T1000 (cell line): Measurements from ENCODE around the gene EPS15.
"Not testable (repeated sequence)": the region's sequence is repeated elsewhere in the genome, so short reads cannot be mapped to it uniquely, and the experiment has no call there.

Experiments used
- DNase-seq: peaks from one replicate; lab custom pipeline; 2025; ENCODE audit warnings: mixed read lengths; lab: John Stamatoyannopoulos, UW

Gene EPS15

DNA sequence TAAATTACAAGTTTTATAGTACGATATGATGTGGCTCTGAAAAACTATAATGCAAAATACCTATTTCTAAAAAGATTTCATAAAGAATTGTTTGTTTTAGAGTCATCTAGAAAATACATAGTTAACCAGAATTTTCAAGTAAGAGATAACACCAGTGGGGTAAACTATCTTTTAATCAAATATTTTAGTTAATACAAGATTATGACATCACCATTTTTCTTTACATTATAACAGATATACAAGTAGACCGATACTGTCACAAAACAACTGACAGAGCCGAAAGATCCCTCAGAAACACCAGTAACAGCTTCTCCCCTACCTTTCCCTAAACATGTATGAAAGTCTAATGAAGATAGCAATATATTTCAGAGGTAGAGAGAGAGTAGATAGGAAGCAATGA is 54.2 kb downstream of the EPS15 start:
- DNase-seq = no peak

- DNase-seq = no peak
Measured at GRCh38 chr1:51463561-51463960, 55.5 kb downstream of the EPS15 start.

GRCh38 chr1:51462289-51462688 is 56.8 kb downstream of the EPS15 start:
- not testable (repeated sequence) for DNase-seq

GRCh38 chr1:51454554-51454953 is 64.5 kb downstream of the EPS15 start:
- no peak for DNase-seq

DNA sequence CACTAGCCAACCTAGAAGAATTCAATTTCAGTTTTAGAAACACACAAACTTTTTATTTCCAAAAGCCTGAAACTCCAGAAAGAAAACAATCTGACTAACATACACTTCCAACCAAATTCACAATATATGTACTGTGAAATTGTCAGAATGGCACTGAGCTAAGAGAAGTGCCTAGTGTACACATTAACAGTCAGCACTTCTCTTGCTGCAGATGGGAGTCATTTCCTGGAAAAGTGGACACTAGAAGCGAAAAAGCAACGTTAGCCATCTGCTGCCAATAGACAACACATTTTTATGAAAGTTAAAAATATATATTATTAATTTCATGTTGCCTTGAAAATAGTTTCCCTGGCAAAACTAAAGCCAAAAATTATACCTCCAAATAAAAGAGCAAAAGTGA is 66.1 kb downstream of the EPS15 start:
- no peak for DNase-seq

GRCh38 chr1:51448844-51449454 is 70.1 kb downstream of the EPS15 start:
- not testable (repeated sequence) for DNase-seq

DNA sequence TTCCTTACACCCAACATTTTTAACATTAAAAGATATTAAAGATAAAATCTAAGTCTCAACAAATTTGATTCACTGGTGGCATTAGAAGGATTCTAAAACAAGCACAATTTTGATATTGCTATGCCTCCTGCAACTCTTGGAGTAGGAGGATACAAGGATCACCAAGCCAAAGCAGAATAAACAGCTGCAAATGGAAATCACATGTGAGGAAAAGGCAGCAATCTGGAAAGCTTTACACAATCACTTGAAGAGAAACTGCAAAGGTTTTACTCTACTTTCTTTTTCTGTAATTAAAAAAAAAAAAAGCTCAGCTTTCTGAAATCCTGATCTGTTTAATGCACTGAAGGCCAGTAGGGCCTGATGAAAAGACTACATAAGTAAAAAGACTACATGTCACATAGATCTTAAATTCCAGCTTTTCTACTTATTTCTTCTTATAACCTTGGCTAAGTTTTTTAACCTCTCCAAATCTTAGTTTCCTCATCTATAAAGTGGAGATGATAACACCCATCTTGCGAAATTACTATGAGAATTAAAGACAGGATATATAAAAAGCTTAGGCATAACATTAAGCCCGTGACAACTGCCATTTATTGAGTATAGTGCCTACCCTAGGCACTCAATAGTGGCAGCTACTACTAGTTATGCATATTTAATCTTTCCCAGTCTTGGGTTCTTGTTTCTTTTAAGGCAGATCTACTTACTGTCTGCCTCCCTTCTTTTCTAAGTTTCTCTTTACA is 73.5 kb downstream of the EPS15 start:
- DNase-seq = no peak

GRCh38 chr1:51444534-51445192 is 74.4 kb downstream of the EPS15 start:
- no peak for DNase-seq

DNA sequence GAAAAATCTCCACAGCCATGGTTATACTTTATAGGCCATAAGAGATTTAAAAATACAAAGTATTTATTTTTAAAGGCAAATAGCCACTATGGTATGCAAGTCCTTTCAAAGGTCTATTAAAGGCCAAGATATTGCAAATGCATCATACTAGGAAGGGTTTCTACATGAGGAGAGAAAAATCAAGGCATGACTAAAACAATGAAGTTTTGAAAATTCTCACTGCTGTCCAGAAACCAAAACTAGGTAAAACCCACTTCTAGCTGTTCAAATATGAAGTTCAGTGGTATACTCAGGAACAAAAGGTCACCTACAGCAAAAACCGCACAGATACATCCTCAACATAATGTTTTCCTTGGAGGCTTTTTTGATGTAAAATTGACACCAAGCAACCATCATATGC is 75.0 kb downstream of the EPS15 start:
- no peak for DNase-seq

- DNase-seq = no peak
Measured at GRCh38 chr1:51443555-51443954, 75.5 kb downstream of the EPS15 start.

DNA sequence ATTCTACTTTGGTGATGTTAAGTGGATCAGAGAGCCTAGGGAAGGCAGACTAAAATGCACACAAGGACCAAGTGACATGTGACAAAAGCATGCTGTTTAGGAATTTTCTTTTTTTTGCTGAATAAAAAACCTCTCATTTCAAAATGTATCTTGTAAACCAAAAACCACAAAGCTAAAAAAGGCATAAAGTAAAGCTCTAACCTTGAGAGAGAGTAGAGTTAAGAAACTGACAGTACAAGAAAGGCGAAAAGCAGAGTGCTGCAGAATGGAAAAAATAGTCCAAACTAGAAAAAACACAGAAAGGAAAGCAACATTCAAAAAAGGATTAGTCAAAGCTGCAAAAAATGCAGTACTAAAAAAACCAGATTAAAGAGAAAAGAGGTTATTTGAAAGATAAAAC is 76.5 kb downstream of the EPS15 start:
- no peak for DNase-seq

GRCh38 chr1:51442198-51442597 is 76.9 kb downstream of the EPS15 start:
- DNase-seq = no peak

- DNase-seq = no peak
Measured at GRCh38 chr1:51439895-51440294, 79.2 kb downstream of the EPS15 start.

GRCh38 chr1:51439053-51439452 is 80.0 kb downstream of the EPS15 start:
- no peak for DNase-seq

DNA sequence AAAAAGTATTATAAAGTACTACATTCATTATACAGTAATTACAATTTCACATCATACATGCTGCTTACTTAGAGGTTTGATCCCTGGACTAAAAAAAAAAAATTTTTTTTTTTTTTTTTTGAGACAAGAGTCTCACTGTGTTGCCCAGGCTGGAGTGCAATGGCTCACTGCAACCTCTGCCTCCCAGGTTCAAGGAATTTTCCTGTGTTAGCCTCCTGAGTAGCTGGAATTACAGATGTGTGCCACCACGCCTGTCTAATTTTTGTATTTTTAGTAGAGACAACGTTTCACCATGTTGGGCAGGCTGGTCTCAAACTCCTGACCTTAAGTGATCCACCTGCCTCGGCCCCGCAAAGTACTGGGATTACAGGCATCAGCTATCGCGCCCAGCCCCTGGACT is 81.7 kb downstream of the EPS15 start:
- DNase-seq = not testable (repeated sequence)

DNA sequence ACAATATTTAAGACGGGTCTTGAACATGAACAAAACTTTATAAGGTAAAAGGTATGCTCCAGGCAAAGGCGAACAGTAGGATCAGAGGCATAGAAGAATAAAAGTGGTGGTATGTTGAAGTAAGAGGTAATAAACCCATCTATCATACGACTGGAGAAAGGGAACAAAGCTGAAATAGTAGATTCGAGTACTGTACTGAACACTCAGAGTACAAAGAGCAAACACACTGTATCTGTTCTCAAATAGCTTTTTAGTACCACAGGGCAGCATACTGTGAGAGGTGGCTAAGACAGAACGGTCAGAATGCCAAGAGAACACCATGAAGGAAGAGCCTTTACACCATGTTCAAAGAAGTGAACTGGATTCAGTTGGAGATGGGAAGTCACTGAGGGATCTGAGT is 83.2 kb downstream of the EPS15 start:
- DNase-seq = no peak

DNA sequence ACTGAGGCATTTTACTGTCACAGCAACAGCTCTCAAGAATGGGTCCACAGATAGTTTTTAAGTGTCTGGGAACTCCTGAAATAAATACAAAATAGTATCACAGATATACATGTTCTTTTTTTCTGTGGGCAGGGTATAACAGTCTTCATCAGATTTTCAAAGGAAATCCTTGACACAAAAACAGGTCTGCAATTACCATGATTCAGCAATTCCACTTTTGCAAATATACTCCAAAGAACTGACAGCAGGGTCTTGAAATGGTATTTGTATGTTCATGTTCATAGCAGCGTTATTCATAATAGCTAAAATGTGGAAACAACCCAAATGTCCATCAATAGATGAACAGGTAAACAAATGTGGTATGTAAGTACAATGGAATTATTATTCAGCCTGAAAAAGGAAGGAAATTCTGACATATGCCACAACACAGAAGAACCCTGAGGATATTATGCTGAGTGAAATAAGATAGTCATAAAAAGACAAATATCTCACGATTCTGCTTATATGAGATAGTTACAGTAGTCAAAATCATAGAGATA is 85.0 kb downstream of the EPS15 start:
- no peak for DNase-seq

DNA sequence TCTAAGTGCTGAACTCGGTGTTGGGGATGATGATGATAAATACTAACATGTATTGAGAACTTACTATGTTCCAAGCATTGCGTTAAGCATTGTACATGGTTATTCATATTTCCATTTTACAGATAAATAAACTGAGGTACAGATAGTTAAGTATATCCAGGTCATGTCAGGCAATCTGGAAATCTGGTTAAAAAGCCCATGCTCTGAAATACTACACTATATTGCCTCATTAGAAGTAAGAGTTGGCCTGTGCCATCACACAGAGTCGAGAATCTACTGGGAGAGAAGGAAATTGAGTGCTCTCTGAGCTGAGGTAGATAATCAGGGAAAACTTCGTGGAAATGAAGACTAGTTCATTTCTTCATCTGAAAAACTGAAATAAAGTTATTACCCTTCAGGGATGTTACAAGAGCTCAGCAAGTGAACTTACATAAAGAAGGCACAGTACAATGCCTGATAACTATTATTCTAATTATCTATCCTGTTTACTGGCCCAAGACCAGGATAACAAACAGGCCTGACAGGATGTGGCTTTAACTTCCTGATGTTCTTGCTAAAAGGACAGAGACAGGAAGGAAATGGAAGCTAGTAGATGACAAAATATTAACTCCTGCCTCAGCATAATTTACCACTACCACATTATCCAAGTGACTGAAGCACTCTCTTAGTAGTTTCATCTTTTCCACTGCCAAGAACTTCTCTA is 85.6 kb downstream of the EPS15 start:
- DNase-seq = no peak

DNA sequence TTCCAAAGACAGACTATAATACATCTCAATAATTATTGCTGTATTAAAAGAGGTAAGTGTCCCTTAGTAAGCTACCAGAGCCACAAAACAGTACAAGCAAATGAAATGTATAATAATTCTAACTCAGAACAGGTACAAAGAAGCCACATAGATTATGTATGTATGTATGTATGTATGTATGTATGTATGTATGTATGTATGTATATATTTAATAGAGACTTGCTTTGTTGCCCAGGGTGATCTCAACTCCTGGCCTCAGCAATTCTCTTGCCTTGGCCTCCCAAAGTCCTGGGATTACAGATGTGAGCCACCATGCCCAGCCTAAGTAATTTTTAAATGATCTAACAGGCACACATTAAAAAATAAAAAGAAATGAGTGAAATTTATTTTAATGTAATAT is 86.9 kb downstream of the EPS15 start:
- no peak for DNase-seq

GRCh38 chr1:51427438-51427837 is 91.6 kb downstream of the EPS15 start:
- DNase-seq = no peak

DNA sequence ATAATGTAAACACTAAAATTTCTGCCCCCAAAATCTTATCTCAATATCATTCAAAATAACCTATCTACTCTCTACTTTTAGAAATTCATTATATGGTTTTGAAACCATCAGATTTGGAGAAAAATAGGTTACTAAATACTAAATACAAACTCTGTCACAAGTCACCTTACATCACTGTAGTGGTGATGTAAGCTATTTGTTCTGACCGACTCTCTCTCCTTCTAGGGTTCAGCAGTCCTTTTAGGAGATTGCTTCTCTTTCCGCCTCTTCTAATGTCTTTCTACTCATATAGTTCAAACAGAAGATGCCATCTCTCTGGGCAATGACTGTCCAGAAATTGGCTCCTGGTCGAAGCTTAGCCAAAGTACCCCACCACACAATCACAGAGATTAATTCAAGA is 93.1 kb downstream of the EPS15 start:
- no peak for DNase-seq

- no peak for DNase-seq
Measured at GRCh38 chr1:51425273-51425672, 93.8 kb downstream of the EPS15 start.
